Left lobe of liver (tissue), 2 donors: ENCODE results near the gene OGFOD2. TPM values are rescaled to one million over a fixed set of nuclear protein-coding genes. Genes with fewer than 3 reads are reported as not detected.

Experiments
- ATAC-seq: fragments of 200-7000 bp; cut with Tn5 transposase; one replicate; pipeline ENCODE4 v1.9.1; 2020; ENCODE audit warnings: mild to moderate bottlenecking, moderate library complexity
- DNase-seq: peaks from one replicate; pipeline ENCODE4 v3.0.0-alpha.2; 2020; ENCODE audit warnings: low spot score
- total RNA-seq: library from RNA; stranded (reverse); gene quantifications from one replicate; pipeline ENCODE4 v1.2.1, GENCODE V29; 2021
- donor health status: DM: no; HTN: no; CAD: no; lungs with moderate emphysema.
- donor health status: DM: no; HTN: yes; CAD: no.

OGFOD2 gene
- total RNA-seq, 1 donor from 2014 or later: 26.1 TPM

- DNase-seq: no peak
- ATAC-seq: no peak
Observed at GRCh38 chr12:123029550-123029949, 54.5 kb downstream of the OGFOD2 start.

Other genes with a start within 250 kb of the OGFOD2 start
- gene HCAR1, start 244.4 kb upstream of the OGFOD2 start, total RNA-seq: not detected
- 12.7 TPM for gene DENR, start 222.4 kb upstream of the OGFOD2 start, total RNA-seq
- gene CCDC62, start 200.7 kb upstream of the OGFOD2 start, total RNA-seq: 0.23 TPM
- 35.2 TPM for gene HIP1R, start 139.8 kb upstream of the OGFOD2 start, total RNA-seq
- 6.6 TPM for gene VPS37B, start 79.1 kb upstream of the OGFOD2 start, total RNA-seq
- 1.2 TPM for gene ABCB9, start 8.8 kb upstream of the OGFOD2 start, total RNA-seq
- 122 TPM for gene ARL6IP4, start 5.4 kb downstream of the OGFOD2 start, total RNA-seq
- 19.2 TPM for gene PITPNM2, start 175.8 kb downstream of the OGFOD2 start, total RNA-seq